GM18498 (cell line): ENCODE data around the gene ERN1.

Experiments
- ATAC-seq: cut with Tn5 transposase; IDR thresholded peaks from one replicate; pipeline ENCODE4 v1.9.1; 2021; ENCODE audit warnings: mild to moderate bottlenecking, moderate library complexity; ENCODE audit not compliant: unreplicated experiment

Gene ERN1

DNA sequence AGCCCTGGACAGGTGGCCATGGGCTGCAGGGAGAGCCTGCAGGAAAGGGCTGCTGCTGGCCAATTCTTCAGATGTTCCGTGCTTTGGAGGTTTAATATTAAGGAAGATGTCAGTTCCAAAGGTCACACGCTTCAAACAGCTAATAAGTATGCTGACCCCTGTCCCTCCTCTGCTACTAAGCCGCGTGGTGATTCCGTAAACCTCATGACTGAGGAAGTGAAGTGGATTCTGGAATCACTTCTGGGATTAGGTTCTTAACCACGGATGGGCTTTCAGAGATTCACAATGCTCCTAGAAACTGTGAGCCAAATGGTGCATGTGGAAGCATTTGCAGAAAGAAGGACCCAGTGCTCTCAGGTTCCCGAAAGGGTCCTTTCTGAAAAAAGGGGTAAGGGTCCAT, 28.5 kb upstream of the ERN1 start:
- no peak for ATAC-seq

- ATAC-seq, result no peak
Measured at GRCh38 chr17:64157669-64158180, 27.8 kb upstream of the ERN1 start.

DNA sequence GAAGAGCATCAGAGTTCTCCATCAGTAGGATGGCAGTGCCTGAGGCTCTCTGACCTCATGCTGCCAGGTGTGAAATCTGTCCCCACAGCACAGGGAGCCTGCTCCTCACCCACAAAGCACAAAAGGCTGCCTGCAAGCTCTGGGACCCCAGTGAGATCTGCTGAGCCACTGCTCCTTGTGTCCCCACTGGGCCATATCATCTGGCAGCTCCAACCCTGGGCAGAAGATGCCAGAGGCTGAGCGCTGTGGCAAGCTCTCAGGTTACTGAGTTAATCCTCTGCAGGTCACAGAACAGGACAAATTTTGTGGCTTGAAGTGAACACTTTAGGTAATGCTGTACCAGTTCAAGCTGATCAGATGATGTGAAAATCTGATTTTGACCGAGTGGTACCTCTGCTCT, 26.7 kb upstream of the ERN1 start:
- ATAC-seq, result no peak

DNA sequence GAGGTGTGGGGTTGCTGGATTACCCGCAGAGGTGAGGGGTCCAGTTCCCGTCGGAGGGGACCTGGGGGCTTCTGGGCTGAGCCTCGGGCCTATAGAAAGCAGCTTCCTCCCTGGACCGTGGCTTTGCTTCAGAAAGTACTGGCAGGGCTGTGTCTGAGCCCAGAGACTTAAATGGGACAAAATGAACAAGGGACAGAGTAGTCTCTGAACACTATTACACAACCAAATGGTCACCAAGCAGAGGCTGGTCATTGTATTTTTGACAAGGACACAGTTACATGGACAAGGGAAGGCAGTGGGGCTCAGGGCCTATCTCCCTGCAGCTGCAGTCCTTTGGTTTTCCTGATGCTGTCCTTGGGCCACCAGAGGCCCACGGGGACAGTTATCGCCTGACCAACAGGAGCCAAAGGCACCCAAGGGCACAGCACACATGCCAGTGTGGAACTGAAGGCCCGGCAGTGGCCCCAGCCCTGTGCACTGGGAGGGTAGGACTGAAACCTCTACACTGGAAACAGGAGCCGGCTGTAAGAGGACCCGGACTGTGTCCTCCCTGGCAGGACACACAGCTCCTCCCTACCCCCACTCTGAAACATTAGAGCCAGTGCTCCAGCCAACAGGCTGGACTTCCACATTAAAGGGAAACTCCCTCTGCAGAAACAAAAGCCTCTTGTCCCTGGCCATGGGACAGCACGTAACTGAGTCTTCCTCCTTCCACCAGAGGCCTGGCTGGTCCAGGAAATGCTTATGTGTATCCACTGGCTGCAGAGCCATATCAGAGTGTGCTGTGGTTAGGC, 26.0 kb upstream of the ERN1 start:
- ATAC-seq, result no peak

DNA sequence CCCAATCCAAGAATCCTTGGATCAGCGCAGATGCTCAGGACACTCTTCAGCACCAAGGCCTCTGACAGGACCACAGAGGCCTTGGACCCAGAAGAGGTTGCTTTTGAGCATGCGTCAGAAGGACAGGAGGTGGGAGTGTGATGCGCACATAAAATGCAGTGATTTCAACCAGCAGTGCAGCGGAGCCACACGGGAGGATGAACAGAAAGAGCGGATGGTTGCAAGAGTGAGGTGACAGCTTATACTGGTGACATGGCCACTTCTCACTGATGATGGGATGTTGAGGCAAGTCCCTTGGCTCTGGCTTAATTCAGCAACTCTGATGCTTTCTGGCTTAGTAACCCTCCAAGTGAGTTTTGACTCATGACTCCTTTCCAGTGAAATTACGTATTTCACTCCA, 25.2 kb upstream of the ERN1 start:
- ATAC-seq, result no peak

DNA sequence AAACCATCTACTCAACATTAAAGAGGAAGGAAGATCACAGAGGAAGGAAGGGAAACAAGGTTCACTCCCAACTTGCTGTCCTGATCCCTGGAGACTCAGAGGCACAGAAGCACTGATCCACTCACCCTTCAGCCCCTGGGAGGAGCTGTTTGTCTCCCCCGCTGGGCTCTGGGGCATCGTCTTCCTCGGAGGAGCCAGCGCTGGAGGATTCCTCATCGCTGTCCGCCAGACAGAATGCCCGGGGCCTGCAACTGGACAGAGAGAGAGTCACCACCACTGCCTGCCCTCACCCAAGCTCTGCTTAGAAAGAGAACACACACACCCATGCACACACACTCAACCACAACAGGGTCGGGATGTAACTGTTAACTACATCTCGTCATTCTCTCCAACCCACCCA, 24.8 kb upstream of the ERN1 start:
- ATAC-seq, result no peak

DNA sequence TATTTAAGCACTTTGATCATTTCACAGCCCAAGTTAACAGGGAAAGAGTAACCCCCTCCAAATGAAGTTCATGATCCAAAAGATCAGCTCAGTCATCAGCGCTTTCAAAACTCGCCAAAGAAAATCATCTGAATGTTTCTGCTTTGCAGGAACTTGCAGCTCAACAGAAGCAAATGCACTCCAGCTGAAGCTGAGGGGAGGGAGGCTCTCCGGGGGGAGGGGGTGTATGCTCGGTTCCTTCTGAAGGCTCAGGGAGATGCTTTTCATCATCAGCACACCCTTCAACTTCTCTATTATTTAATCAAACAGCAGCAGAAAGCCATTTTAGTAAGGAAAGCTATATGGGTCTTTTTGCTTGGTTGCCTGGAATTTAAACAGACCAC, 24.4 kb upstream of the ERN1 start:
- ATAC-seq, result no peak

DNA sequence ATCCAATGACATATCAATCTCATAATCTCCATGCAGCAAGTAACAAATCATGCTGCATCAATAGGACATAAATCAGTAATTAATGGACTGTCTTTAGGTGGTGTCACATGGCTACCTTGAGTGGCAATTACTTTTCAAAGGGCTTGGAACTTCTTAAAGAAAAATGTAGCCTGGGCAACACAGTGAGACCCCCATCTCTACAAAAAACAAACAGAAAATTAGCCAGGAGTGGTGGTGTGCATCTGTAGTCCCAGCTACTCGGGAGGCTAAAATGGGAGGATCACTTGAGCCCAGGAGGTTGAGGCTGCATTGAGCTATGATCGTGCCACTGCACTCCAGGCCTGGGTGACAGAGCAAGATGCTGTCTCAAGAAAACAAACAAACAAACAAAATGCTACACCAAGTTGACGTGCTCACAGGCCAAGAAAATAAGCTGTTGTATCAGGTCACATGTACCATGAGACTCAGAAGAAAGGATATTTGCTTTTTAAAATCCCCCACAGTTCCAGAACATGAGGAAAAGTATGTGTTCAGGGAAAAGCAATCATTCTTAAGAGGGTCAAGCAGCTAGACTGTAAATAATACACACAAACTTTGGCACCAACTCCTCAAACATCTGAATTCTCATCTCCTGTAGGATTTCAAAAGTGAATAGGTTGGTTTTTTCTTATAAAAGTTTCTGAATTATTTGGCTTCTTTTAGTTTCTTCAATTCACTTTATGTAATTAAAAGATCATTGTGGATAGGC, 23.8 kb upstream of the ERN1 start:
- ATAC-seq, result no peak

DNA sequence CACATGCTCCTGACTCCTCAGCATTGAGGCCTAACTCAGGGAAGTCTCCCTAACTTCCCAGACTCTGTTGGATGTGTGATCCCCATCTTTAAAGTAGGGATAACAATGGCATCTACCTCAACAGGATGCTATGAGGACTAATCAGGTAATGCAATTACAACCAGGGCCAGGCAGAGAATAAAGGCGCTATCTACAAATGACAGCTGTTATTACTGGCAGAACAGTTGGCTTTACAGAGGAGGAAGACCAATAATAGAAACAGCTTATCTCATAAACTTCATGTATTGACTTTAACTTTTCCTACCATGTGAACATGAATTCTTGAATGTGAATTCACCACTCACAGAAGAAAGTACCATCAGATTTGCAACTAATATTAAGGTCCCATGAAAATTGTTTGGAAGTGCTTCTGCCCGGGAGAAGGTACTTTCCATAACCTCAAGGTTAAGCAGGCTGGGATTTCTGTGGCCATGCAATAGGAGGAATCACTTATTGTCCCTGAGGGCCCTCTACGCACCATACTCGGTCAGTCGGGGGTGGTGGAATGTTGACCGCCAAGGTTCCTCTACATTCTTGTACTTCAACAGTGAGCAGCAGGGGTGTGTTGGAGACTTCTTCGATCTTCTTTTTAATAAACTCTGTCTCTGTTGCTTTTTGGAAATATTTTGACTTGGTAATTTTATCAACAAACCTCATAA, 22.6 kb upstream of the ERN1 start:
- ATAC-seq, result no peak

GRCh38 chr17:64151016-64151368, 21.0 kb upstream of the ERN1 start:
- ATAC-seq, result no peak

- no peak for ATAC-seq
Measured at GRCh38 chr17:64150237-64151015, 20.5 kb upstream of the ERN1 start.

GRCh38 chr17:64149196-64149595, 19.3 kb upstream of the ERN1 start:
- ATAC-seq, result no peak

- ATAC-seq, result no peak
Measured at GRCh38 chr17:64148699-64149098, 18.8 kb upstream of the ERN1 start.

DNA sequence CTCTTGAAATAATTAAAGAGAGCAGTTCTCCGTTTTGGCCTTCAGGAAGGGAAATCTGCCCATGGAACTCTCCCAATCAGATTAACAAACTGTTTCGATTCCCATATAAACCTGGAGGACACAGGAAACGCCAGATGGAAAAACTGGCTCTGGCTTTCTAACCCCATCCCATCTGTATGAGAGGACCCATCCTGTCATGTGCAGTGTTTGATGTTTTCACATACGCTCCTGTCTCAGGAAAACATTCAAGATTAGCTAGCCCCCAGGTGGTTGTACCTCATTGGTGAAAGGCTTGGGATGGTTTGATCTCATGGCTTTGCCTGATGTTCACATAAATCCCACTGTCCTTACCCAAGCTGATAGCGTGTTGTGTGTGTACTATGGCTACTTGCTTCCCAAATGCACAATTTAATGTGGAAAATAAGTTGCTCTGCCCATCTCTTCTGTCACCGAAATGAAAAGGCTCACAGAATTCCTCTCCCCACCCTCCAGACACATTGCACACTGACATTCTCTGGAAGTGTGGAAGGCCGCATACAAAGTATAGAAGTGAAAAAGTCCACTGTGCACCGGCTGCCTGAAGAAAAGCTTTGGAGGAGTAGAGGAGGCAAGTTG, 18.2 kb upstream of the ERN1 start:
- ATAC-seq, result no peak

DNA sequence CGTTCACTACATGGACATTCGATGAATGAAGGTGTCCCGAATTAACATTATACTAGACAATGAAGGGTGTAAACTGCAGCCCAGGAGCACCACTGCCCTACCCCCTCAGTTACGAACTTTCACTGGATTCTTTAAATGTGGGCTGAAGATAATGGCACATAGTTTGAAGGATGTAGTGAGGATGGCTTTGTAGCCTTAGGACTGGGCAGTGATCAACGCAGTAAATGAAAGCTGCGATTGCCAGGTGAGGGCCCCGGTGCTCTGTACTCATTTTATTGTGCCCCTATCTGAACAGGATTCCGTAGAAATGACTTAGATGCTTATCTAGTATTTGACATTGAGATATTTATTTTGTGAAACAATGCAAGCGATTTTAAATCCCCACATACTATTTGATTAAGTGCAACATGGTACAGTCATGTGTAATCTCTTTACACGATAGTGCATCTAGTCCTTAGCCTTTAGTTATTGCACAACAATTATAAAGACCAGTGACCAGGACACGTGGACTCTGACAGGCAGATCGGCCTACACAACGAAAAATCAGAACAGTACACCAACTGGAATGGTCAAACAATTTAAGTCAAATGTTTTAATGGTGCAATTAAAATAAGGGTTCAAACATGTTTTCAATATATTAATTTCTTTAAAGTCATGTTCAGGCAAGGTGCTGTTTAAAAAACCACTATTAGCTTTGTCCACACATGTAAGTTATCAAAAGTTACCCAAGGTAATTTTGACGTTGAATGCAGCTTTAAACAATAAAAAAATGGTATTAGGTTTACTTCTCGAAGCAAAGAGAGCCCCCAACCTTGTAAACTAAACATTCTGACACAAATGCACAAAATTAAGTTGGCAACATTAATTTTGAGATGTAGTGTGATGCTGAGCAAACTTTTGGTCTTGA, 17.4 kb upstream of the ERN1 start:
- ATAC-seq, result no peak

DNA sequence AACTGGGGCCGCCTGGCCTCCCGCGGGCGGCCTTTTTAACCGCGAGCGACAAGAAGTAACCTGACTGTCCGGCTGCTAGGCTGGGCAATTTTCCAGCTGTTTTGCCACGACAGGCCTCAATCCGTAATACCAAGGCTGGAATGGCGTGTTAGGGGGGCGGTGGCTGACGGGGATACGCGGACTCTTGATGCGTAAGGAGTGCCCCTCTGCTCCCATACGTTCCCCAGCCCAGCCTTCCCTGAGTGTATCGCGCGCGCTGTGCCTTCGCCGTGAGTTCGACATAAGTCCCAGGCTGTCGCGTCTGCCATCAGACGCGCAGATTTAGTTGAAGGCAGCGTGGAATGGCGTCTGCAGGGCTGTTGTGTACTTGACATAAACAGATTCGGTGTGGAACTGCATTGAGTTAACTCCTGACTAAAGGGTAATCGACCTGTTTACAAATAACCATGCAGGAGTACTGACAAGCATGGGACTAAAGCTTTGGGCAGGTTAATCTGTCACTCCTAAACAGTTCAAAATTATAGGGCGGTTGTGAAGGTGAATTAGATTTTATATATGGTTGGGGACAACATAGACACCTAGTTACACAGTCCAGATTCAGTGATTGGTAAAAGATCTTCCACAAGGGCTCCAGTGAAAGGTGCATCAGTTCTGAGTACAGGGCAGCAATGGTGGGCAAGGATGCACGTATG, 16.6 kb upstream of the ERN1 start:
- no peak for ATAC-seq

GRCh38 chr17:64145751-64146417, 15.9 kb upstream of the ERN1 start:
- peak; percentile 95 for ATAC-seq

DNA sequence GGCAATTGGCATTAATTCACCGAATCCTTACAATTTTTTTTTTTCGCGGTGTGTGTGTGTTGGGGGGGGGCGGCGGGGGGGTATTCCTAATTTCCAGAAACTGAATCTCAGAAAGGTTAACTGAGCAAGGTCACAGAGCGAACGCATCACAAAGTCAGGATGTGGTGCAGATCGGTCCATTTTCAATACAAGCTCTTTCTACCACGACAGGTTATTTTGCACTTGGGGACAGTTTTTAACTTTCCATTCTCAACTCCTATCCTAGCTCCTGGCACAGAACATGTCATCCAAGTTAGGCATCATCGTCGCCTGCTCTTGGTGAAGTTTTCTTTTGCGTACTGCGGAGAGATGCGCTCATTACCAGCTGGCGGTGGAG, 15.4 kb upstream of the ERN1 start:
- peak; percentile 14 for ATAC-seq
